Activated CD8-positive, alpha-beta memory T cell treated with anti-CD3 and anti-CD28 coated beads for 48 hours (primary cell): ENCODE results near the gene SIRT4.

ENCODE experiments used
- DNase-seq, 3 experiments: peaks; one replicate each; pipeline ENCODE4 v3.0.0-alpha.2; 2020; ENCODE audit warnings: low read depth in 2 of 3, low spot score in 2 of 3

The SIRT4 gene

DNA sequence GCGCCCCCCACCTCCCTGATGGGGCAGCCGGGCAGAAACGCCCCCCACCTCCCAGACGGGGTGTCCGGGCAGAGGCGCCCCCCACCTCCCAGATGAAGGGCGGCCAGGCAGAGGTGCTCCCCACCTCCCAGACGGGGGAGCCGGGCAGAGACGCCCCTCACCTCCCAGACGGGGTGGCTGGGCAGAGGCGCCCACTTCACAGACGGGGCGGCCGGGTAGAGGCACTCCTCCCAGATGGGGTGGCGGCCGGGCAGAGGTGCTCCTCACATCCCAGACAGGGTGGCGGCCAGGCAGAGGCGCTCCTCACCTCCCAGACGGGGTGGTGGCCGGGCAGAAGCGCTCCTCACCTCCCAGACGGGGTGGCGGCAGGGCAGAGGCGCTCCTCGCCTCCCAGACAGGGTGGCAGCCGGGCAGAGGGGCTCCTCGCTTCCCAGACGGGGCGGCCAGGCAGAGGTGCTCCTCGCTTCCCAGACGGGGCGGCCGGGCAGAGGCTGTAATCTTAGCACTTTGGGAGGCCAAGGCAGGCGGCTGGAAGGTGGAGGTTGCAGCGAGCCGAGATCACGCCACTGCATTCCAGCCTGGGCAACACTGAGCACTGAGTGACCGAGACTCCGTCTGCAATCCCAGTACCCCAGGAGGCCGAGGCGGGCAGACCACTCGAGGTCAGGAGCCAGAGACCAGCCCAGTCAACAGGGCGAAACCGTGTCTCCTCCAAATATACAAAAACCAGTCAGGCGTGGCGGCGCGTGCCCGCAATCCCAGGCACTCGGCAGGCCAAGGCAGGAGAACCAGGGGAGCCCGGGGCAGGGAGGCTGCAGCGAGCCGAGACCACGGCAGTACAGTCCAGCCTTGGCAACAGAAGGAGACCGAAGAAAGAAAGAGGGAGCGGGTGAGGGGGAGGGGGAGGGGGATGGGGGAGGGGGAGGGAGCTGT lies 23.7 kb upstream of the SIRT4 start:
- no peak for DNase-seq

- DNase-seq = no peak
Measured at GRCh38 chr12:120283318-120283717, 18.8 kb upstream of the SIRT4 start.

DNA sequence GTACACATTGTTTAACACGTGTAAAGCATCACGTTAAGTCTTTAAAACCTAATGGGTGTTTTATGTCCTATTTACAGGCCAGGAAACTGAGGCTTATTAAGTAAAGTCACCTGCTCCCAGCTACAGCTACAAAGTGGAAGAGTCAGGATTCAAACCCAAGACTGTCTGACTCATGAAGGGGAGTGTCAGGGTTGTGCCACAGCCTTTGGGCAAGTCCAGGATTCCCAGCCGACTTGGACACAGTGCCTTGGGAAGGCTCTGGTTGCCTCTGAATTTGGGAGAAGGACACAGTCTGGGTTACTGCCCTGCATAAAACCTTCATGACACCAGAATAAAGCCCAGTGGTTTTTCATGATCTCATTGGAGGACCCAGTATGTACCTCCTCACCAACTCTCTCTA lies 17.7 kb upstream of the SIRT4 start:
- DNase-seq = no peak

DNA sequence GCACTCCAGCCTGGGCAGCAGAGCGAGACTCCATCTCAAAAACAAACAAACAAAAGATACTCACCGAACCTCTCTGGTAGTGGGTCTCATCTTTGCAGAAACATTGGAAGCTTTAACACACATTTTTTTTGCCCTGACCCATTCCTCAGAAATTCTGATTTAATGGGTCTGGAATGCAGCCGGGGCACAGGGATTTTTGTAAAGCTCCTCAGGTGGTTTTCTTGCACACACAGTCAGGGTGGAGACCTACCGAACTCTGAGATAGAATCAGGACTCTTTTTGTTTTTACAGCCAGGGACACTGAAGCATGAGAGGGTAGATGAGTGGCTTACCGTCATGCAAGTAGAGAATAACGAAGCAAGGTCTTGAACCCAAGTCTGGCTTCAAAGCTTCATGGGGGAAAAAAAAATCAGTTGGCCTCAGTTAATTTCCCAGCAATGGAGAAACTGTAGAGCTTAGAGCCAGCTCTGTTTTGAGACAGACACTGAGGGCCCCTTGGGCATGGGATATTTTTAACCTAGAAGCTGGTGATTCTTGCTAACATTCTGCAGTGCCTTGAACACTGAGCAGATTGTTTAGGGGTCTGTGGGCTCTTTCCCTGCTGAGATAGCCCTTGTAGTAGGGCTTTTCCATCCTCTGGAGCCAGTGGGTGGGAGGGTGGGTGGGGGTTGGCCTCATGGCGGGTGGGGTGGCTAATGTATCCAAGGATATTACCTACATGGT lies 15.2 kb upstream of the SIRT4 start:
- no peak for DNase-seq

GRCh38 chr12:120287491-120287890 lies 14.6 kb upstream of the SIRT4 start:
- no peak for DNase-seq

DNA sequence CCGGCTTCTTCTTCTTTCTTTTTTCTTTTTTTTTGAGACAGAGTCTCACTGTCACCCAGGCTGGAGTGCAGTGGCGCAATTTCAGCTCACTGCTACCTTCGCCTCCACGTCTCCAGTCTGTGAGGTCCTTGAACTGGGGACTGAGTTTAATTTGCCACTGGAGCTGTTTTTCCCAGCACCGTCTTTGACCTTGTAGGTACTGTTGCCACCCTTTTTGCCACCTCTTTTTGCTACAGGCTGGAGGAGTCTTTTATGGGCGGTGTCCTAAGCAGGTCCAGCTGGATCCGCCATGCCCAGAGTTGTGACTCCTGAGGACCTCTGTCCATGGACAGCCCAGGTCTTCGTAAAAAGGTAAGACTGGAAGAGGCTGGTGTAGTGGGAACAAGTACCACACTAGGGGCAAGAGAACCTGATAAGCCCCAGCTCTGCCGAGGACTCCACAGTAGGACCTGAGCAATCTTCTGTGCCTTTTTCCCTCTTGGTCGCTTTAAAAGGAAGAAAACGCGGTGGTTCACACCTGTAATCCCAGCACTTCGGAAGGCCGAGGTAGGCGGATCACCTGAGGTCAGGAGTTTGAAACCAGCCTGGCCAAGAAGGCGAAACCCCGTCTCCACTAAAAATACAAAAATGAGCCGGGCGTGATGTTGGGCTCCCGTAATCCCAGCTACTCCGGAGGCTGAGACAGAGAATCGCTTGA lies 11.4 kb upstream of the SIRT4 start:
- DNase-seq = peak in 2 of 3 experiments; percentile 7 to 23

GRCh38 chr12:120292411-120292660 lies 9.8 kb upstream of the SIRT4 start:
- peak in 1 of 3 experiments; percentile 26 for DNase-seq

GRCh38 chr12:120292661-120293531 lies 9.2 kb upstream of the SIRT4 start, which contains the start of gene RNU4-1:
RNU4-1 (minus strand) TSS chr12:120293237.
- peak; percentile 52 to 71 (median 58) for DNase-seq

- DNase-seq = no peak
Measured at GRCh38 chr12:120314220-120314619, 12.1 kb downstream of the SIRT4 start.

- no peak for DNase-seq
Measured at GRCh38 chr12:120316798-120317223, 14.7 kb downstream of the SIRT4 start.

DNA sequence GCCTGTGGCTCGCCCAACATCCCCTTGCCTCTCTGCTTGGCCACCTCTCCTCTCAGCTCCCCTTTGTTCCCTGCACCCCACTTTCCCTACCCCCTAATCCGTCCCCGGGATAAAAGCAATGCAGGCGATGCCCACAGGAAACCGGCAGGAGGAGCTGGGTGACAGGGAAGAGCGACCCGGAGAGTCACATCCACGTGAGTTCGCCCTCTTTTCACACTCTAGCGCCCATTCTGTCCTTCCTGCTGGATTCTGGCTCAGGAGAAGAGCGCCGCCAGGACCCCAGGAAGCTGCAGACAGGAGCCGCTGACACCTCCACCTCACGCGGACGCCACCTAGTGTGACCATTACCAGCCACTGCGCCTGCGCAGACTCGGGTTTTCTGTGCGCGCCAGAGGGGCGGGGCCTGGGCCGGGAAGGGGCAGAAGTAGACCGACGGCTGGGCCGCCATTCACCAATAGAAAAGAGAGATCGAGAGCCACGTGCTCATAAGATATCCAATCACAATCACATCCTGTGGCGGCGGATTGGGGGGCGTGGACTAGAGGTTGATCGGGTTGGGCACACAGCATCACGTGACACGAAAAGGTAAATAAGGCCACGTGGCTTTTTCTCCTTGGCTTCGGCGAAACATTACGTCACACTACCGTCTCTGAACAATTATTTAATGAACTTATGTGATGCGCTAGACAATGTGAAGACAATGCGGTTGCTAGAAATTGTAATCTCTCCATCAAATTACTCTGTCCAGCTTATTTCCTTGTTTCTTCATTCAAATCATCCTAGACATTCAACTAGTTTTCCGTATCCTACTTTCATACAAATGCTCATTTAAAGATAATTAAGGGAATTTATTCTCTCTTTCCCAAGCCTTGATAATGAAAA lies 15.3 kb downstream of the SIRT4 start:
- peak; percentile 100 for DNase-seq

- DNase-seq = no peak
Measured at GRCh38 chr12:120321382-120322202, 19.5 kb downstream of the SIRT4 start.

GRCh38 chr12:120323772-120324171 lies 21.7 kb downstream of the SIRT4 start:
- no peak for DNase-seq

- DNase-seq = no peak
Measured at GRCh38 chr12:120324841-120325417, 22.8 kb downstream of the SIRT4 start.

DNA sequence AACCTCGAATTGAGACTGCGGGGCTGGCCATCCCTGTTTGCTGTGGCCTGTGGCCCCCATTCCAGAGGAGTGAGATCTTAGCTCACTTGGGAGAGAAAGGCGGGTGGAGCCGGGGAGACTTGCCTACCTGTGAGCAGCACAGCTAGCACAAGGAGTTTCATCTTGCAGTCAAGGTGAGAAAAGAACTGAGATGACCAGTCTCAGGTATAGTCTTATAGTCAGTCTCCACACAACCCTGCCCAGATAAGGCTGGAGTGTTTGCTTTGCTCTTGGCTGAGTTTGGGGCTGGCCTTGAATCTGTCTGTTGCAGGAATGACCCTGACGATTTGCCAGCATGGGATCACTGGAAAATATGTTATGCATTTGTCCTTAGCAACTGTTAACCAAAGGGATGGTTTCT lies 25.5 kb downstream of the SIRT4 start, which contains the start of gene PLA2G1B:
Gene PLA2G1B, minus strand, starts transcription at position 187 of the 400 bp plus-strand sequence. Its CDS starts 26 bp downstream, at position 161.
- no peak for DNase-seq

DNA sequence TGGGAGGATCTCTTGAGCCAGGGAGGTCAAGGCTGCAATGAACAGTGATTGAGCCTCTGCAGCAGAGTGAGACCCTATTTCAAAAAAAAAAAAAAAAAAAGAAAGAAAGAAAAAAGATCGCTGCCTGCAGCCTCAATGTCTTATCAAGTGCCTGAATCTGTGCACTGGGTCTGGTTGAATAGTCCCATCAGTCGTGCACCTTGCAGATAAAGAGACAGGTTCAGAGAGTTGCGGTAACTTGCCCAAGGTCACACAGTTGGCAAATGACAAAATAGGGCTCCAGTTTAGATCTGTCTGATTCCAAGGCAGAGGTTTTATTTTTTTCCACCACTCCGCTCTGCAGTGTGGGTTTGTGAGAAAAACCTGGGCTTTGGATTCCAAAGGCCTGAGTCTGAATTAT lies 26.1 kb downstream of the SIRT4 start:
- no peak for DNase-seq

GRCh38 chr12:120331390-120331789 lies 29.3 kb downstream of the SIRT4 start:
- DNase-seq = no peak

GRCh38 chr12:120332041-120332440 lies 29.9 kb downstream of the SIRT4 start:
- no peak for DNase-seq
